SK-N-SH (cell line): ENCODE results near the gene COL5A1. TPM values are rescaled to one million over a fixed set of nuclear protein-coding genes. Genes with fewer than 3 reads are reported as not detected.

ENCODE experiments used
- CTCF ChIA-PET: fragments of 300-600, 350-600 bp; formaldehyde crosslinking; extraction: SDS; loops from one replicate; lab custom pipeline; 2021; lab: Yijun Ruan, JAX
- POLR2A ChIA-PET: fragments of 350-600 bp; sonication (Branson Sonifier 250); formaldehyde crosslinking; extraction: SDS; loops from one replicate; lab custom pipeline; 2020; ENCODE audit warnings: antibody characterized with exemption, inconsistent platforms; lab: Yijun Ruan, JAX
- DNase-seq: peaks from one replicate; pipeline ENCODE4 v3.0.0; 2012
- H2AFZ ChIP-seq: fragments of 200-600 bp; sonication (generic); 2 replicates; pipeline ENCODE4 v1.8.1; 2016; ENCODE audit warnings: antibody characterized with exemption, mild to moderate bottlenecking, low read depth
- H3F3A ChIP-seq: fragments of 200-600 bp; sonication (generic); replicated peaks from 2 replicates; pipeline ENCODE3; 2016; ENCODE audit warnings: antibody characterized with exemption, mild to moderate bottlenecking; ENCODE audit not compliant: insufficient read depth
- H3K27ac ChIP-seq, 2 experiments: fragments of 200-500 bp in 1 of 2; fragments of 200-600 bp in 1 of 2; sonication (Bioruptor generic) in 1 of 2; sonication (generic), shearing (Covaris generic) in 1 of 2; 2 replicates each; pipeline versions ENCODE4 v1.5.1 to v1.6.1; 2014 to 2016; ENCODE audit warnings: low read depth in 2 of 2, inconsistent platforms in 1 of 2, low read length in 1 of 2, mild to moderate bottlenecking in 1 of 2, mixed read lengths in 1 of 2
- H3K27me3 ChIP-seq: fragments of 200-600 bp; sonication (generic), shearing (Covaris generic); 2 replicates; pipeline ENCODE4 v1.6.1; 2016; ENCODE audit warnings: mixed run types; ENCODE audit not compliant: insufficient read depth
- H3K36me3 ChIP-seq, 2 experiments: fragments of 200-500 bp in 1 of 2; fragments of 200-600 bp in 1 of 2; sonication (Bioruptor generic) in 1 of 2; sonication (generic) in 1 of 2; replicated peaks in 1 of 2; 2 replicates each; pipeline versions ENCODE3 to v1.5.1; 2014 to 2016; ENCODE audit warnings: low read length in 1 of 2, mild to moderate bottlenecking in 1 of 2; ENCODE audit not compliant: insufficient read depth in 2 of 2, control insufficient read depth in 1 of 2
- H3K4me1 ChIP-seq, 2 experiments: fragments of 200-500 bp in 1 of 2; fragments of 200-600 bp in 1 of 2; sonication (Bioruptor generic) in 1 of 2; sonication (generic), shearing (Covaris generic) in 1 of 2; 2 replicates each; pipeline versions ENCODE4 v1.5.1 to v1.6.1; 2014 to 2016; ENCODE audit warnings: low read depth in 1 of 2, low read length in 1 of 2, mixed run types in 1 of 2; ENCODE audit not compliant: insufficient read depth in 2 of 2, control insufficient read depth in 1 of 2
- H3K4me2 ChIP-seq: fragments of 200-600 bp; sonication (generic), shearing (Covaris generic); 2 replicates; pipeline ENCODE4 v1.6.1; 2017; ENCODE audit warnings: mixed run types
- H3K4me3 ChIP-seq, 2 experiments: fragments of 200-500 bp in 1 of 2; fragments of 200-600 bp in 1 of 2; sonication (Bioruptor generic) in 1 of 2; sonication (generic), shearing (Covaris generic) in 1 of 2; 2 replicates each; pipeline versions ENCODE4 v1.5.1 to v1.8.1; 2014 to 2016; ENCODE audit warnings: low read depth in 2 of 2, inconsistent platforms in 1 of 2, low read length in 1 of 2, mild to moderate bottlenecking in 1 of 2, mixed read lengths in 1 of 2, moderate library complexity in 1 of 2
- H3K79me2 ChIP-seq: fragments of 200-600 bp; sonication (generic); 2 replicates; pipeline ENCODE4 v1.8.1; 2017; ENCODE audit warnings: mild to moderate bottlenecking; ENCODE audit not compliant: insufficient read depth
- H3K9ac ChIP-seq: fragments of 200-600 bp; sonication (generic); 2 replicates; pipeline ENCODE4 v1.6.1; 2017; ENCODE audit warnings: mixed run types
- H3K9me2 ChIP-seq: fragments of 200-600 bp; sonication (generic); 2 replicates; pipeline ENCODE4 v1.6.1; 2017; ENCODE audit warnings: mixed run types
- H3K9me3 ChIP-seq: fragments of 200-600 bp; sonication (generic); 2 replicates; pipeline ENCODE4 v1.6.1; 2017; ENCODE audit warnings: mixed run types, mild to moderate bottlenecking, moderate library complexity
- H4K20me1 ChIP-seq: fragments of 200-600 bp; sonication (generic); 2 replicates; pipeline ENCODE4 v1.6.1; 2017; ENCODE audit warnings: mild to moderate bottlenecking, mixed run types; ENCODE audit not compliant: insufficient read depth
- FOSL2 ChIP-seq: IDR thresholded peaks from 2 replicates; pipeline ENCODE4 v1.4.0; 2012; ENCODE audit warnings: low read depth, mild to moderate bottlenecking, moderate library complexity, borderline replicate concordance
- FOXM1 ChIP-seq: IDR thresholded peaks from 2 replicates; pipeline ENCODE4 v1.4.0; 2012; ENCODE audit warnings: low read depth, mild to moderate bottlenecking
- IRF3 ChIP-seq: fragments of 150-350 bp; IDR thresholded peaks from 2 replicates; pipeline ENCODE4 v1.6.1; 2016; ENCODE audit warnings: mild to moderate bottlenecking, low read depth, low read length
- MAX ChIP-seq: IDR thresholded peaks from 2 replicates; pipeline ENCODE4 v1.4.0; 2012; ENCODE audit warnings: low read depth
- MEF2A ChIP-seq: IDR thresholded peaks from 2 replicates; pipeline ENCODE4 v1.4.0; 2012; ENCODE audit warnings: low read depth, borderline replicate concordance
- NRF1 ChIP-seq: IDR thresholded peaks from 2 replicates; pipeline ENCODE4 v1.6.1; 2012; ENCODE audit warnings: low read depth, mild to moderate bottlenecking, low read length
- PBX3 ChIP-seq: IDR thresholded peaks from 2 replicates; pipeline ENCODE4; 2012
- RFX5 ChIP-seq: IDR thresholded peaks from 2 replicates; pipeline ENCODE4 v1.6.1; 2012; ENCODE audit warnings: mild to moderate bottlenecking, improper control_type of control experiment, low read length
- TCF12 ChIP-seq: IDR thresholded peaks from 2 replicates; pipeline ENCODE4 v1.4.0; 2012
- USF1 ChIP-seq: IDR thresholded peaks from 2 replicates; pipeline ENCODE4 v1.4.0; 2012; ENCODE audit warnings: low read depth, borderline replicate concordance
- ZBTB33 ChIP-seq: IDR thresholded peaks from 2 replicates; pipeline ENCODE4 v1.4.0; 2012; ENCODE audit warnings: low read depth, borderline replicate concordance
- WGBS: methylation state at CpG from one replicate; pipeline ENCODE4 v1.1.6; 2017; ENCODE audit warnings: low lambda C conversion rate; 5-methylcytosine and 5-hydroxymethylcytosine counted together
- polyA plus RNA-seq, 3 experiments: library from polyadenylated mRNA; depleted of rRNA; stranded (reverse); fragments of >200 nt; gene quantifications; 2 replicates each; pipeline ENCODE4 v1.2.3, GENCODE V29; 2012

Gene COL5A1
- polyA plus RNA-seq, 1 of the 3 experiments (the other 2 are of a cell fraction): 73.8 TPM

- Histone ChIP-seq H3K27ac (no peak overlapping the region), H3K4me2 (no peak overlapping the region), H3K79me2 (peaks cover 14% of the 10 kb centered on the region), H3K36me3 (peaks cover 39 to 55% of the 10 kb centered on the region in 2 experiments), H2AFZ (no peak overlapping the region), H3K4me1 (no peaks in the 10 kb centered on the region; a peak in 1 of 4 replicates), H3K4me3 (no peak overlapping the region), H3K27me3 (no peaks in the 10 kb centered on the region), H3F3A (peaks cover 71% of the 10 kb centered on the region), H3K9me3 (no peaks in the 10 kb centered on the region), H4K20me1 (peaks cover 85% of the 10 kb centered on the region), H3K9ac (no peak overlapping the region), H3K9me2 (no peaks in the 10 kb centered on the region)
- TF ChIP-seq FOXM1 (no peak), RFX5 (no peak), TCF12 (no peak), MEF2A (no peak), FOSL2 (no peak), MAX (no peak), PBX3 (no peak), ZBTB33 (no peak), IRF3 (no peak), USF1 (no peak), NRF1 (no peak)
- ChIA-PET CTCF (interaction anchor here (0.7 to 15.1 kb wide), 3 partner anchors 33 to 51 kb away, joined by 3 to 348 read pairs (median 8); no protein-coding TSS in a partner anchor), POLR2A (no interaction called here)
- no peak for DNase-seq
- 94% methylated on average over 9 of the region's 9 CpGs for WGBS
Measured at GRCh38 chr9:134741846-134742245, 100.2 kb downstream of the COL5A1 start.
